WI38 (cell line): ENCODE results near the gene LKAAEAR1.

Experiments
- H3K4me3 ChIP-seq: 2 replicates; pipeline ENCODE4 v1.5.1; 2011; ENCODE audit warnings: low read depth, mild to moderate bottlenecking, control low read depth, low read length
- CTCF ChIP-seq: IDR thresholded peaks from 2 replicates; pipeline ENCODE4 v1.5.1; 2012; ENCODE audit warnings: low read depth, mild to moderate bottlenecking, control low read depth, low read length

Gene LKAAEAR1

GRCh38 chr20:64041781-64042053 lies 42.5 kb downstream of the LKAAEAR1 start:
- no peak overlapping the region for H3K4me3 ChIP-seq
- TF ChIP-seq CTCF: no peak

GRCh38 chr20:64041040-64041780 lies 43.0 kb downstream of the LKAAEAR1 start:
- H3K4me3 ChIP-seq: no peak overlapping the region
- no peak for TF ChIP-seq CTCF

- H3K4me3 ChIP-seq: no peak overlapping the region
- TF ChIP-seq CTCF: no peak
Measured at GRCh38 chr20:64040231-64041039, 43.8 kb downstream of the LKAAEAR1 start.

GRCh38 chr20:64039293-64040160 lies 44.7 kb downstream of the LKAAEAR1 start:
- TF ChIP-seq CTCF: no peak
- H3K4me3 ChIP-seq: peak overlapping the region; percentile 27; the same call in 1 of the 2 replicates

- peak overlapping the region; percentile 40 for H3K4me3 ChIP-seq
- TF ChIP-seq CTCF: peak; percentile 65
Measured at GRCh38 chr20:64038565-64039292, 45.5 kb downstream of the LKAAEAR1 start.

GRCh38 chr20:64038224-64038564 lies 46.0 kb downstream of the LKAAEAR1 start:
- no peak overlapping the region; the same call in 1 of the 2 replicates for H3K4me3 ChIP-seq
- TF ChIP-seq CTCF: no peak
